ENCODE results near the gene TESK1. TPM values are rescaled to one million over a fixed set of nuclear protein-coding genes. Genes with fewer than 3 reads are reported as not detected.
"Not testable (repeated sequence)": the region's sequence is repeated elsewhere in the genome, so short reads cannot be mapped to it uniquely, and the experiment has no call there.

Gene TESK1
- total RNA-seq, 1 donor from 2014 or later: 34.2 TPM

GRCh38 chr9:35575478-35575877, 29.6 kb upstream of the TESK1 start:
- intact Hi-C loops (cut with DNase I): no loop called here
- no peak for DNase-seq (ENCODE audit: low spot score)

GRCh38 chr9:35577486-35577885, 27.6 kb upstream of the TESK1 start:
- DNase-seq (ENCODE audit: low spot score): no peak
- intact Hi-C loops (cut with DNase I): no loop called here

GRCh38 chr9:35579130-35579529, 25.9 kb upstream of the TESK1 start:
- intact Hi-C loops (cut with DNase I): no loop called here

GRCh38 chr9:35579659-35580227, 25.3 kb upstream of the TESK1 start:
- intact Hi-C loops (cut with DNase I); DNase-seq (ENCODE audit: low spot score): not testable (repeated sequence)

More at GRCh38 chr9:35579130-35579529, 25.9 kb upstream of the TESK1 start:
- DNase-seq (ENCODE audit: low spot score): no peak

GRCh38 chr9:35583521-35583920, 21.5 kb upstream of the TESK1 start:
- intact Hi-C loops (cut with DNase I): not testable (repeated sequence)

GRCh38 chr9:35584681-35585080, 20.4 kb upstream of the TESK1 start:
- DNase-seq (ENCODE audit: low spot score); intact Hi-C loops (cut with DNase I): not testable (repeated sequence)

More at GRCh38 chr9:35583521-35583920, 21.5 kb upstream of the TESK1 start:
- not testable (repeated sequence) for DNase-seq (ENCODE audit: low spot score)

- intact Hi-C loops (cut with DNase I); DNase-seq (ENCODE audit: low spot score): not testable (repeated sequence)
These were observed 16.6 kb upstream of the TESK1 start for GRCh38 chr9:35588506-35588905.

- intact Hi-C loops (cut with DNase I): no loop called here
- DNase-seq (ENCODE audit: low spot score): no peak
These were observed 11.5 kb upstream of the TESK1 start for GRCh38 chr9:35593581-35593980.

- intact Hi-C loops (cut with DNase I): no loop called here
- no peak for DNase-seq (ENCODE audit: low spot score)
These were observed 10.6 kb upstream of the TESK1 start for GRCh38 chr9:35594471-35594870.

GRCh38 chr9:35596907-35597306, 8.2 kb upstream of the TESK1 start:
- DNase-seq (ENCODE audit: low spot score); intact Hi-C loops (cut with DNase I): not testable (repeated sequence)

GRCh38 chr9:35598866-35599590, 6.0 kb upstream of the TESK1 start:
- intact Hi-C loops (cut with DNase I): no loop called here
- no peak for DNase-seq (ENCODE audit: low spot score)

GRCh38 chr9:35599763-35600604, 5.1 kb upstream of the TESK1 start:
- DNase-seq (ENCODE audit: low spot score): no peak
- intact Hi-C loops (cut with DNase I): loop anchor here (5.0 to 10.0 kb wide), 3 partner anchors 132 to 525 kb away; partner anchors contain the start of genes ATOSB, CREB3, FANCG and TLN1

- intact Hi-C loops (cut with DNase I): loop anchor here (5.0 to 10.0 kb wide), 3 partner anchors 129 to 529 kb away; partner anchors contain the start of genes ATOSB, CREB3, FANCG and TLN1
- no peak for DNase-seq (ENCODE audit: low spot score)
These were observed 1.5 kb upstream of the TESK1 start for GRCh38 chr9:35603506-35603985.

- DNase-seq (ENCODE audit: low spot score): peak; percentile 100
- intact Hi-C loops (cut with DNase I): loop anchor here (1.0 to 10.0 kb wide), 6 partner anchors 55 to 529 kb away; partner anchors contain the start of genes ATOSB, CCDC107, CREB3 and FANCG
These were observed 980 bp upstream of the TESK1 start for GRCh38 chr9:35603986-35604577.

- intact Hi-C loops (cut with DNase I): loop anchor here (2.0 to 10.0 kb wide), 5 partner anchors 42 to 531 kb away; partner anchors contain the start of genes ATOSB, CCDC107, FANCG and RMRP
These were observed 482 bp downstream of the TESK1 start for GRCh38 chr9:35605351-35606137.

GRCh38 chr9:35606138-35606504, 1.1 kb downstream of the TESK1 start:
- intact Hi-C loops (cut with DNase I): loop anchor here (5.0 to 10.0 kb wide), 3 partner anchors 41 to 531 kb away; partner anchors contain the start of genes ATOSB, FANCG and VCP
- no peak for DNase-seq (ENCODE audit: low spot score)

More at GRCh38 chr9:35605351-35606137, 482 bp downstream of the TESK1 start:
- DNase-seq (ENCODE audit: low spot score): no peak

GRCh38 chr9:35606726-35607125, 1.7 kb downstream of the TESK1 start:
- DNase-seq (ENCODE audit: low spot score): no peak
- intact Hi-C loops (cut with DNase I): loop anchor here (5.0 to 10.0 kb wide), 3 partner anchors 41 to 532 kb away; partner anchors contain the start of genes ATOSB, FANCG and VCP

GRCh38 chr9:35608221-35608620, 3.2 kb downstream of the TESK1 start:
- DNase-seq (ENCODE audit: low spot score): no peak
- intact Hi-C loops (cut with DNase I): loop anchor here (5.0 to 10.0 kb wide), 3 partner anchors 39 to 533 kb away; partner anchors contain the start of genes ATOSB, FANCG and VCP

Measured in cardiac septum (tissue), 1 donor.